ENCODE data around the gene ZNF438. TPM values are rescaled to one million over a fixed set of nuclear protein-coding genes. Genes with fewer than 3 reads are reported as not detected.

Gene ZNF438
- polyA plus RNA-seq, 3 donors: 5.4 to 11.1 (median 9.3) TPM

- peaks cover 62 to 65% of the 10 kb centered on the region in 2 donors for H3K36me3 Mint-ChIP-seq
- H3K4me3 ChIP-seq (replicated peaks in 1 of 3; ENCODE audit: low read depth in 2 of 3, low read length in 3 of 3): no peak overlapping the region
- no CpG with 5 or more reads among the region's 2 CpGs for whole genome bisulfite sequencing (ENCODE audit: insufficient coverage)
- no peaks in the 10 kb centered on the region for H3K79me2 ChIP-seq (ENCODE audit: insufficient read depth, low read length)
- no peak for TF ChIP-seq CTCF (IDR thresholded peaks at IDR 0.05)
- H3K4me1 Mint-ChIP-seq: peaks cover 4% of the 10 kb centered on the region
- no peak overlapping the region for H3K4me2 ChIP-seq (replicated peaks; ENCODE audit: extremely low read depth, low read length, poor library complexity, severe bottlenecking)
- H2AFZ ChIP-seq (ENCODE audit: insufficient read depth, low read depth, low read length, poor library complexity, severe bottlenecking): no peak overlapping the region
- no peak overlapping the region for H3K9ac ChIP-seq (ENCODE audit: insufficient read depth, low read length, poor library complexity, severe bottlenecking)
- DNase-seq: no peak
- H3K9me3 ChIP-seq (replicated peaks in 1 of 2; ENCODE audit: control insufficient read depth in 1 of 2, insufficient read depth in 1 of 2, low read length in 2 of 2): peaks cover 22% of the 10 kb centered on the region in 2 donors
- intact Hi-C loops (cut with micrococcal nuclease): no loop called here
- H3K4me3 Mint-ChIP-seq: no peak overlapping the region
- H3K27ac ChIP-seq (ENCODE audit: low read depth in 1 of 2, low read length in 2 of 2): no peak overlapping the region
- H4K20me1 ChIP-seq (ENCODE audit: insufficient read depth, low read length): no peaks in the 10 kb centered on the region
- peaks cover 50 to 74% of the 10 kb centered on the region in 2 donors for H3K36me3 ChIP-seq (replicated peaks in 1 of 2; ENCODE audit: control insufficient read depth in 1 of 2, insufficient read depth in 2 of 2, low read length in 2 of 2)
- peaks cover 15 to 30% (median 25%) of the 10 kb centered on the region in 7 donors for H3K9me3 Mint-ChIP-seq
- peak overlapping the region in 5 of 7 donors; percentile 16 to 39 (median 19) for H3K27ac Mint-ChIP-seq
- H3K27me3 Mint-ChIP-seq (ENCODE audit: low read depth in 3 of 3): peaks cover 0 to 2% (median 2%) of the 10 kb centered on the region in 3 donors
- no peaks in the 10 kb centered on the region for H3K27me3 ChIP-seq (ENCODE audit: control insufficient read depth in 2 of 2, insufficient read depth in 2 of 2, low read length in 2 of 2)
- H3K4me1 ChIP-seq (ENCODE audit: control insufficient read depth in 1 of 2, insufficient read depth in 2 of 2, low read length in 2 of 2): no peaks in the 10 kb centered on the region
These were observed 102.9 kb downstream of the ZNF438 start for GRCh38 chr10:30928742-30929141.

- H3K27me3 Mint-ChIP-seq (ENCODE audit: low read depth in 3 of 3): no peaks in the 10 kb centered on the region
- Histone ChIP-seq H3K4me1 (ENCODE audit: control insufficient read depth in 1 of 2, insufficient read depth in 2 of 2, low read length in 2 of 2) (peaks cover 7 to 17% of the 10 kb centered on the region in 2 donors), H4K20me1 (ENCODE audit: insufficient read depth, low read length) (no peaks in the 10 kb centered on the region), H3K27me3 (ENCODE audit: control insufficient read depth in 2 of 2, insufficient read depth in 2 of 2, low read length in 2 of 2) (no peaks in the 10 kb centered on the region), H3K79me2 (ENCODE audit: insufficient read depth, low read length) (no peaks in the 10 kb centered on the region), H2AFZ (ENCODE audit: insufficient read depth, low read depth, low read length, poor library complexity, severe bottlenecking) (no peak overlapping the region), H3K36me3 (replicated peaks in 1 of 2; ENCODE audit: control insufficient read depth in 1 of 2, insufficient read depth in 2 of 2, low read length in 2 of 2) (peaks cover 9 to 36% of the 10 kb centered on the region in 2 donors), H3K9ac (ENCODE audit: insufficient read depth, low read length, poor library complexity, severe bottlenecking) (no peak overlapping the region), H3K9me3 (replicated peaks in 1 of 2; ENCODE audit: control insufficient read depth in 1 of 2, insufficient read depth in 1 of 2, low read length in 2 of 2) (peaks cover 0 to 2% of the 10 kb centered on the region in 2 donors), H3K4me2 (replicated peaks; ENCODE audit: extremely low read depth, low read length, poor library complexity, severe bottlenecking) (no peak overlapping the region), H3K27ac (ENCODE audit: low read depth in 1 of 2, low read length in 2 of 2) (no peak overlapping the region), H3K4me3 (replicated peaks in 1 of 3; ENCODE audit: low read depth in 2 of 3, low read length in 3 of 3) (no peak overlapping the region)
- H3K4me3 Mint-ChIP-seq: no peak overlapping the region
- H3K27ac Mint-ChIP-seq: peak overlapping the region in 1 of 7 donors; percentile 44
- peaks cover 12% of the 10 kb centered on the region for H3K4me1 Mint-ChIP-seq
- DNase-seq: no peak
- peaks cover 0 to 9% (median 0%) of the 10 kb centered on the region in 7 donors for H3K9me3 Mint-ChIP-seq
- no peak for TF ChIP-seq CTCF (IDR thresholded peaks at IDR 0.05)
- H3K36me3 Mint-ChIP-seq: peaks cover 23 to 40% of the 10 kb centered on the region in 2 donors
- intact Hi-C loops (cut with micrococcal nuclease): loop anchor here in 1 of 2 donors (10.0 kb wide), 1 partner anchor 54 kb away; no protein-coding TSS in a partner anchor
- no CpG with 5 or more reads among the region's 2 CpGs for WGBS (ENCODE audit: insufficient coverage)
These were observed 113.0 kb downstream of the ZNF438 start for GRCh38 chr10:30918651-30919050.
